H9 (cell line): Measurements from ENCODE around the gene CC2D1A. TPM values are rescaled to one million over a fixed set of nuclear protein-coding genes. Genes with fewer than 3 reads are reported as not detected.

Experiments
- DNase-seq: peaks from one replicate; pipeline ENCODE4 v3.0.0-alpha.2; 2017
- H2AFZ ChIP-seq: one replicate; pipeline ENCODE4 v1.6.1; 2013; ENCODE audit warnings: mild to moderate bottlenecking, low read length, control low read depth, moderate library complexity
- H2AK5ac ChIP-seq: 2 replicates; pipeline ENCODE4 v1.6.1; 2013; ENCODE audit warnings: low read length, control low read depth, mixed read lengths; ENCODE audit not compliant: insufficient read length
- H2BK120ac ChIP-seq: one replicate; pipeline ENCODE4 v1.6.1; 2013; ENCODE audit warnings: low read depth, mild to moderate bottlenecking, low read length, control low read depth, inconsistent platforms; ENCODE audit not compliant: poor library complexity, severe bottlenecking
- H2BK12ac ChIP-seq: 2 replicates; pipeline ENCODE4 v1.6.1; 2013; ENCODE audit warnings: low read length, control low read depth, mixed read lengths, low read depth; ENCODE audit not compliant: insufficient read length
- H2BK15ac ChIP-seq: 2 replicates; pipeline ENCODE4 v1.6.1; 2013; ENCODE audit warnings: low read depth, low read length, control low read depth
- H2BK20ac ChIP-seq: one replicate; pipeline ENCODE4 v1.6.1; 2013; ENCODE audit warnings: low read depth, mild to moderate bottlenecking, low read length, control low read depth, inconsistent platforms; ENCODE audit not compliant: poor library complexity, severe bottlenecking
- H2BK5ac ChIP-seq: 2 replicates; pipeline ENCODE4 v1.6.1; 2013; ENCODE audit warnings: low read length, control low read depth, mixed read lengths; ENCODE audit not compliant: insufficient read length
- H3K14ac ChIP-seq: 2 replicates; pipeline ENCODE4 v1.6.1; 2013; ENCODE audit warnings: low read length, control low read depth; ENCODE audit not compliant: insufficient read depth
- H3K18ac ChIP-seq: 2 replicates; pipeline ENCODE4 v1.6.1; 2013; ENCODE audit warnings: low read depth, mild to moderate bottlenecking, mixed read lengths, low read length, control low read depth; ENCODE audit not compliant: insufficient read length
- H3K23ac ChIP-seq: 2 replicates; pipeline ENCODE4 v1.6.1; 2013; ENCODE audit warnings: low read length, control low read depth, mixed read lengths, low read depth; ENCODE audit not compliant: insufficient read length
- H3K23me2 ChIP-seq: 2 replicates; pipeline ENCODE4 v1.6.1; 2013; ENCODE audit warnings: low read depth, mild to moderate bottlenecking, mixed read lengths, low read length, control low read depth; ENCODE audit not compliant: insufficient read length, poor library complexity, severe bottlenecking
- H3K27ac ChIP-seq: 2 replicates; pipeline ENCODE4 v1.5.1; 2013; ENCODE audit warnings: low read length, control low read depth, mixed read lengths, low read depth; ENCODE audit not compliant: insufficient read length
- H3K27me3 ChIP-seq: 2 replicates; pipeline ENCODE4 v1.6.1; 2013; ENCODE audit warnings: low read length, control low read depth, inconsistent platforms; ENCODE audit not compliant: insufficient read depth
- H3K4ac ChIP-seq: 2 replicates; pipeline ENCODE4 v1.6.1; 2013; ENCODE audit warnings: low read depth, mild to moderate bottlenecking, control low read depth, inconsistent platforms, low read length, moderate library complexity
- H3K4me1 ChIP-seq: 2 replicates; pipeline ENCODE4 v1.6.1; 2013; ENCODE audit warnings: low read length, control low read depth, inconsistent platforms; ENCODE audit not compliant: insufficient read depth
- H3K4me2 ChIP-seq: 2 replicates; pipeline ENCODE4 v1.6.1; 2013; ENCODE audit warnings: low read length, control low read depth, mixed read lengths; ENCODE audit not compliant: insufficient read length, insufficient read depth
- H3K56ac ChIP-seq: 2 replicates; pipeline ENCODE4 v1.6.1; 2013; ENCODE audit warnings: low read depth, mild to moderate bottlenecking, mixed read lengths, low read length, control low read depth; ENCODE audit not compliant: insufficient read length
- H3K79me1 ChIP-seq: 2 replicates; pipeline ENCODE4 v1.6.1; 2013; ENCODE audit warnings: low read depth, mild to moderate bottlenecking, moderate library complexity, low read length, control low read depth, inconsistent platforms; ENCODE audit not compliant: insufficient read depth, poor library complexity, severe bottlenecking
- H3K79me2 ChIP-seq: 2 replicates; pipeline ENCODE4 v1.6.1; 2013; ENCODE audit warnings: low read length, control low read depth, inconsistent platforms; ENCODE audit not compliant: insufficient read depth
- H3K9ac ChIP-seq: 2 replicates; pipeline ENCODE4 v1.6.1; 2013; ENCODE audit warnings: low read length, control low read depth, mixed read lengths; ENCODE audit not compliant: insufficient read length; ENCODE audit errors: extremely low read depth
- H3K9me3 ChIP-seq: one replicate; pipeline ENCODE4 v1.6.1; 2013; ENCODE audit warnings: low read depth, low read length, inconsistent platforms; ENCODE audit not compliant: control insufficient read depth
- H3T11ph ChIP-seq: one replicate; pipeline ENCODE4 v1.6.1; 2013; ENCODE audit warnings: mild to moderate bottlenecking, low read length, control low read depth, inconsistent platforms
- H4K20me1 ChIP-seq: one replicate; pipeline ENCODE4 v1.6.1; 2013; ENCODE audit not compliant: control insufficient read depth, insufficient read length, insufficient read depth
- H4K5ac ChIP-seq: 2 replicates; pipeline ENCODE4 v1.6.1; 2013; ENCODE audit warnings: low read depth, mild to moderate bottlenecking, mixed read lengths, low read length, control low read depth; ENCODE audit not compliant: insufficient read length
- H4K8ac ChIP-seq: replicated peaks from 2 replicates; pipeline ENCODE4 v1.6.1; 2013; ENCODE audit warnings: low read length, control low read depth, mixed read lengths, low read depth; ENCODE audit not compliant: insufficient read length
- H4K91ac ChIP-seq: 2 replicates; pipeline ENCODE4 v1.6.1; 2013; ENCODE audit warnings: low read depth, mild to moderate bottlenecking, moderate library complexity, mixed read lengths, low read length, control low read depth; ENCODE audit not compliant: insufficient read length
- H3K27ac Mint-ChIP-seq, 3 experiments: 2 replicates in 2 of 3; 3 replicates in 1 of 3; pipeline ENCODE4 v1.8.0; 2020 to 2021; ENCODE audit warnings: mixed read lengths in 3 of 3, mild to moderate bottlenecking in 1 of 3, moderate library complexity in 1 of 3
- H3K27me3 Mint-ChIP-seq: 2 replicates; pipeline ENCODE4 v1.8.0; 2021; ENCODE audit warnings: low read depth, mild to moderate bottlenecking, moderate library complexity, mixed read lengths
- H3K36me3 Mint-ChIP-seq, 3 experiments: 2 replicates in 2 of 3; 3 replicates in 1 of 3; pipeline ENCODE4 v1.8.0; 2020 to 2021; ENCODE audit warnings: low read depth in 3 of 3, mixed read lengths in 3 of 3; ENCODE audit not compliant: insufficient read depth in 1 of 3
- H3K4me1 Mint-ChIP-seq, 2 experiments: 2 replicates each; pipeline ENCODE4 v1.8.0; 2020; ENCODE audit warnings: mixed read lengths in 2 of 2
- H3K4me3 Mint-ChIP-seq, 2 experiments: 2 replicates in 1 of 2; 3 replicates in 1 of 2; pipeline ENCODE4 v1.8.0; 2020 to 2021; ENCODE audit warnings: mild to moderate bottlenecking in 2 of 2, mixed read lengths in 2 of 2, moderate library complexity in 1 of 2
- H3K9me3 Mint-ChIP-seq, 2 experiments: 2 replicates in 1 of 2; 3 replicates in 1 of 2; pipeline ENCODE4 v1.8.0; 2020; ENCODE audit warnings: mild to moderate bottlenecking in 2 of 2, mixed read lengths in 2 of 2, moderate library complexity in 1 of 2
- CTCF ChIP-seq: fragments of 200-600 bp; sonication (generic); conservative IDR thresholded peaks from 3 replicates; pipeline ENCODE4 v1.8.0; 2021; ENCODE audit warnings: antibody characterized with exemption, mild to moderate bottlenecking
- WGBS: extraction: QIAGEN DNeasy Blood & Tissue Kit; methylation state at CpG from one replicate; pipeline ENCODE4 v1.1.7; 2013; ENCODE audit warnings: missing lambda C conversion rate, low lambda C conversion rate, mixed read lengths; ENCODE audit not compliant: insufficient read length; ENCODE audit errors: extremely low coverage; 5-methylcytosine and 5-hydroxymethylcytosine counted together
- total RNA-seq: library from RNA; stranded (reverse); gene quantifications from 2 replicates; pipeline ENCODE4 v1.2.1, GENCODE V29; 2021

Gene CC2D1A
- total RNA-seq, 1 experiment from 2014 or later = 48.5 TPM

GRCh38 chr19:13937479-13938300 lies 31.7 kb downstream of the CC2D1A start:
- H2BK5ac ChIP-seq = no peak overlapping the region
- H2BK120ac ChIP-seq = no peak overlapping the region
- Mint-ChIP-seq H3K4me3 (peak overlapping the region in 1 of 2 experiments; percentile 67; a peak in 3 of 5 replicates), H3K4me1 (peaks cover 14 to 29% of the 10 kb centered on the region in 2 experiments), H3K27ac (peak overlapping the region in 1 of 3 experiments; percentile 56; a peak in 1 of 7 replicates), H3K9me3 (peaks cover 0 to 3% of the 10 kb centered on the region in 2 experiments; a peak in 1 of 5 replicates), H3K36me3 (no peaks in the 10 kb centered on the region), H3K27me3 (peaks cover 6% of the 10 kb centered on the region)
- no peaks in the 10 kb centered on the region for H3K79me2 ChIP-seq
- H2AK5ac ChIP-seq = no peak overlapping the region
- H3T11ph ChIP-seq = no peak overlapping the region
- no peak overlapping the region for H2BK12ac ChIP-seq
- no peak overlapping the region for H2BK20ac ChIP-seq
- H3K23me2 ChIP-seq = no peaks in the 10 kb centered on the region
- WGBS = 100% methylated on average over 1 of the region's 29 CpGs
- no peak overlapping the region for H3K27ac ChIP-seq
- H4K20me1 ChIP-seq = peaks cover 5% of the 10 kb centered on the region
- H4K8ac ChIP-seq = no peak overlapping the region
- H3K4me2 ChIP-seq = no peak overlapping the region
- TF ChIP-seq CTCF = no peak
- no peak overlapping the region for H3K9ac ChIP-seq
- no peak overlapping the region for H3K18ac ChIP-seq
- H3K9me3 ChIP-seq = no peaks in the 10 kb centered on the region
- peaks cover 3% of the 10 kb centered on the region; the same call in 1 of the 2 replicates for H3K4me1 ChIP-seq
- H3K56ac ChIP-seq = no peak overlapping the region
- no peak overlapping the region for H2BK15ac ChIP-seq
- H3K27me3 ChIP-seq = no peaks in the 10 kb centered on the region
- H3K23ac ChIP-seq = no peak overlapping the region
- H3K4ac ChIP-seq = no peak overlapping the region
- no peak overlapping the region for H4K91ac ChIP-seq
- no peak overlapping the region for H4K5ac ChIP-seq
- DNase-seq = peak; percentile 45
- H3K79me1 ChIP-seq = no peaks in the 10 kb centered on the region
- H2AFZ ChIP-seq = no peak overlapping the region
- no peak overlapping the region for H3K14ac ChIP-seq
